Epithelial cell of esophagus (primary cell): Measurements from ENCODE around the gene CLSTN3.

Source experiments
- DNase-seq: peaks from one replicate; pipeline ENCODE4 v3.0.0; 2010; ENCODE audit warnings: low read depth
- H3K4me3 ChIP-seq: 2 replicates; pipeline ENCODE4 v1.5.1; 2011; ENCODE audit warnings: mild to moderate bottlenecking, low read length, control low read depth
- TF ChIP-seq, protein P1 (sequence below): IDR thresholded peaks from 2 replicates; pipeline ENCODE4 v1.5.1; 2011; ENCODE audit warnings: low read depth, mild to moderate bottlenecking, low read length, control low read depth, inconsistent platforms; ENCODE audit not compliant: insufficient read depth; ENCODE audit errors: missing control alignments

CLSTN3 gene

DNA sequence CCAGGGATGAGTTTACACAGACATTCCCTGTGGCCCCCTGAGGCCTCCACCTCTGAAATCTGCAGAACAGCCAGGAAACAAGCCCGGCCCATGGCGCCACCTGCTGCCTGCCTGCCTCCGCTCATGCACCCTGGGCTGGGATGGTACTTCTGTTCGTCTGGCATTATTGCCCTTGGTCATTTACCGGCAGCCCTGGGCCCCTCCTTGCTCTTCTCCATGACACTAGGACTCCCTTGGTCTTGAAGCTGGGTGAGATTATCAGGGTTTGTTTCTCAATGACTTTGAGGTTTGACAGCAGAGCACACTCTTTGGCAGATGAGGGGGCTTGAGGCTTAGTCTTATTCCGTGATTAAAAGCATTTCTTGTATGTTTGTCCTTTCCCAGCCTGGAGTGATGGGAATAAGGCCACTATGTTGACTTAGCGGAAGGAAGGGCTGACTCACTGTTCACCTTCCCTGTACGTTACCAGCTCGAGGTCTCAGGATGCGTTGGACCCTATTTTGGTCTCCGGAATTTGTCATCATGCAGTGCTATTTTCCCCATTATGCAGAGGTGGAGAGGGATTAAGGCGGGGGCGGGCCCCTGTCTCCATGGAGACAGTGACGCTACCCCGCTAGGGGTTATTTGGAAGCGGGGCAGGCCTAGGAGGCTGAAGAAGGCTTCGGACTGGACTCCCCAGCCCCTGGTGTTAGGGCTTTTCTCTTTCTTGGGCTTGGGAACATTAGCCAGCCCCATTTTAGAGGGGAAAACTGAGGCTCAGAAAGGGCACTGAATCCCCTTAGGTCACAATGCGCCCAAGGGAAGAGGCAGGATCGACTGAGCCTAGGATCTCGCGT lies 58.6 kb downstream of the CLSTN3 start:
- DNase-seq: peak; percentile 82
- TF ChIP-seq, protein P1, sequence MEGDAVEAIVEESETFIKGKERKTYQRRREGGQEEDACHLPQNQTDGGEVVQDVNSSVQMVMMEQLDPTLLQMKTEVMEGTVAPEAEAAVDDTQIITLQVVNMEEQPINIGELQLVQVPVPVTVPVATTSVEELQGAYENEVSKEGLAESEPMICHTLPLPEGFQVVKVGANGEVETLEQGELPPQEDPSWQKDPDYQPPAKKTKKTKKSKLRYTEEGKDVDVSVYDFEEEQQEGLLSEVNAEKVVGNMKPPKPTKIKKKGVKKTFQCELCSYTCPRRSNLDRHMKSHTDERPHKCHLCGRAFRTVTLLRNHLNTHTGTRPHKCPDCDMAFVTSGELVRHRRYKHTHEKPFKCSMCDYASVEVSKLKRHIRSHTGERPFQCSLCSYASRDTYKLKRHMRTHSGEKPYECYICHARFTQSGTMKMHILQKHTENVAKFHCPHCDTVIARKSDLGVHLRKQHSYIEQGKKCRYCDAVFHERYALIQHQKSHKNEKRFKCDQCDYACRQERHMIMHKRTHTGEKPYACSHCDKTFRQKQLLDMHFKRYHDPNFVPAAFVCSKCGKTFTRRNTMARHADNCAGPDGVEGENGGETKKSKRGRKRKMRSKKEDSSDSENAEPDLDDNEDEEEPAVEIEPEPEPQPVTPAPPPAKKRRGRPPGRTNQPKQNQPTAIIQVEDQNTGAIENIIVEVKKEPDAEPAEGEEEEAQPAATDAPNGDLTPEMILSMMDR: peak; percentile 75
- peak overlapping the region; percentile 88 for H3K4me3 ChIP-seq

DNA sequence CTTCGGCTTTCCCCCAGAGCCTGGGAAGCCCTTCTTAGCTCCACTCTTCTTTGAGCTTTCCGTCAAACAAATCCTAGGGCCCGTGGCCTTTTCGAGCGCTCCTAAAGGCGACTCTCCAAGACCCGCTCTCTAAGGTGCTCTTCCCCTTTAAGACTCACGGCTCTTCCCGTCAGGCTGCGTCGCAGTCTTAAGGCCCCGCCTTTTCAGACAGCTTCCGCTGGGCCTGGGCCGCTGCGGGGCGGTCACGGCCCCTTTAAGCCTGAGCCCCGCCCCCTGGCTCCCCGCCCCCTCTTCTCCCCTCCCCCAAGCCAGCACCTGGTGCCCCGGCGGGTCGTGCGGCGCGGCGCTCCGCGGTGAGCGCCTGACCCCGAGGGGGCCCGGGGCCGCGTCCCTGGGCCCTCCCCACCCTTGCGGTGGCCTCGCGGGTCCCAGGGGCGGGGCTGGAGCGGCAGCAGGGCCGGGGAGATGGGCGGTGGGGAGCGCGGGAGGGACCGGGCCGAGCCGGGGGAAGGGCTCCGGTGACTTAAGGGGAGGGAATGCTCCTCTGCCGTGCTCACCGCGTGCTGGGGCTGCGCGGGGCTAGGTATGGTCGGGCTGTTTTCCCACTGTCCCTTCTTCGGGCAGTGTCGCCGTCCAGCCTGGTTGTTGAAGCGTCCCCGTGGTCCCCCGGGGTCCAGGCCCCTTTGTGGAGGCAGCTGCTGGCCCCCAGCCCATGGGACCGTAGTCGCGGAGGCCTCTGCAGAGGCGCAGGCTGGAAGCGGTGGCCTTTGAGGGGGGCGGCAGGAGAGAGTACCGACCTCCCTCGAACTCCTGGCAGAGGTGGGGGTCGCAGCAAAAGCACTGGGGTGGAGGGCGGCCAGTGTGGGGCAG lies 59.5 kb downstream of the CLSTN3 start, which contains the start of gene PEX5:
TSS of gene PEX5 (plus strand) at position 289 of the 870 bp plus-strand sequence. CDS start 692 bp downstream, outside the sequence.
- DNase-seq: peak; percentile 96
- peak within 1 kb of the TSS; percentile 88 for H3K4me3 ChIP-seq
- TF ChIP-seq, protein P1: no peak

DNA sequence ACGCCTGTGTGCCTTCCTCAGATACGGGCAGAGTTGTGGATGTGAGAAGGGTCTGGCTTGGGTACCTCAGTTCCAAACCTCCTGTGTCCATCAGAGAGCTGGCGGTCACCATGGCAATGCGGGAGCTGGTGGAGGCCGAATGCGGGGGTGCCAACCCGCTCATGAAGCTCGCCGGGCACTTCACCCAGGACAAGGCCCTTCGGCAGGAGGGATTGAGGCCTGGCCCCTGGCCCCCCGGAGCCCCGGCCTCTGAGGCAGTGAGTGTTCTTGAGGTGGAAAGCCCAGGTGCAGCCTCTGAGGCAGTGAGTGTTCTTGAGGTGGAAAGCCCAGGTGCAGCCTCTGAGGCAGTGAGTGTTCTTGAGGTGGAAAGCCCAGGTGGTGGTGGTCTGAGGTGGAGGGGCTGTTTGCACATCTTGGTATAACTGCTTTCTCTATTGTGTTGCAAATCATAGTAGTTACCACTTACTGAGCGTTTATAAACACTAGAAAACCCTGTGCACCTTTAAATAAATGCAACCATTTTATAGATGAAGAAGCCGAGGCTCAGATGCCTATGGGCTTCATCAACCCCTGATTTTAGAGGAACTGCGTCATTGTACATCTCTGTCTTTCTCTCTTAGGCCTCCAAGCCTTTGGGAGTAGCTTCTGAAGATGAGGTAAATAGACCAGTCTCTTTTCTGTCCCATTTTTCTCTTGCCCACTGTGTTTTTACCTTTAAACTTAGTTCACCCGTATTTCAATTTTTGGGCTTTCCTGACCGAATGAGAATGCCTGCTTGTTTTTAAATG lies 60.3 kb downstream of the CLSTN3 start:
- TF ChIP-seq, protein P1: no peak
- peak overlapping the region; percentile 88 for H3K4me3 ChIP-seq
- DNase-seq: peak; percentile 17

DNA sequence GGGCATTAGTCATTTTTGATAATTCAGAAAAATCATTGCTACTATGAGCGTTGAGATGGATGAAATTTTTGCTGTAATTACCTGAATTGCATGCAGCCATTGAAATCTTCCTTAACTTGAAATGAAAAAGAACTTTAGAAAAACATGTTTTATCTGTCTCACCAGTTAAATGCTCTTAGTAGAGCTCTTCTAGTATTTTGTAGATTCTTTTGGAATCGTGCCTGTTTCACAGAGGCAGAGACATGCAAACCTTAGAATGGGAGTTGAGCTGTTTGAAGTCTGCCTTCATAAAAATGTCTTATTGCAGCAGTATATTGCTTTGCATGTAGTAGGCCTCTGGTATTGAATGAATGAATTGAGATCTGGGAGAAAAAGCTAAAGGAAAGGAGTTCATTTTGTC lies 63.5 kb downstream of the CLSTN3 start:
- no peak for DNase-seq
- TF ChIP-seq, protein P1: no peak
- H3K4me3 ChIP-seq: no peak overlapping the region

DNA sequence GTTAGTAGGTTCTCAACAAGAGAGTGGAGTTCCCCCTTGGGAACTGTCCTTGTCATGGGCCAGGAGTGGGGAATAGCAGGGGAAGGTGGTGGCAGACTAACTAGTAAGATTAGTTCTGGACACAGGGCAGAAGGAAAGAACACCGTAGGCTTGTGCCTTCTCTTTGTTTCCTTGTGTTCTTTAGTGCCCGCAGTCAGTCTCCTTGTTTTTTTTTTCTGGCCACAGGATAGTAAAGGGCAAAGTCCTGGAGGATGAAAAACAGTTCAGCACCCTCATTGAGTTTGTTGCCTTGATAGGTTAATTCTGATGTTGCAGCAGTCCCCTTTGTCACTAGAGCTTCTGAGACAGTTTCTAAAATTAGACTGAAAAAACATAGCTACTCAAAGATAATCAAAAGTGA lies 67.7 kb downstream of the CLSTN3 start:
- no peak for DNase-seq
- no peak overlapping the region for H3K4me3 ChIP-seq
- TF ChIP-seq, protein P1: no peak

DNA sequence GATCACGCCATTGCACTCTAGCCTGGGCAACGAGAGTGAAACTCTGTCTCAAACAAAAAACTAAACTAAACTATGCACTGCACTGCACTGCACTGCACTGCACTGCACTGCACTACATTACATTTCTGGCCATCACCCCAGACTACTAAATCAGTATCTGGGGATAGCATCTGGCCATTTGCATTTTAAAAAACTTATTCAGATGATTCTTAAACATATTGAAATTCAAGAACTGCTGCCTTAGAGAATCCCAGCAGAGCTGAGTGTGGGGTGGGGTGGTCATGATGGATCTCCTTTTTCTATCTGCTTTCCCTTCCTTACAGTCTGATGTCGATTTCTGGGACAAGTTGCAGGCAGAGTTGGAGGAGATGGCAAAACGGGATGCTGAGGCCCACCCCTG lies 72.9 kb downstream of the CLSTN3 start:
- TF ChIP-seq, protein P1: no peak
- no peak for DNase-seq

More for the DNA sequence above, 72.9 kb downstream of the CLSTN3 start:
- no peak overlapping the region for H3K4me3 ChIP-seq
